SK-N-MC (cell line): Measurements from ENCODE around the gene HBG1.

Source experiments
- DNase-seq: peaks from one replicate; pipeline ENCODE4 v3.0.0-alpha.2; 2011; ENCODE audit warnings: low read depth, low spot score
- H3K27ac ChIP-seq: fragments of 200-600 bp; sonication (generic); 2 replicates; pipeline ENCODE4 v1.5.1; 2016; ENCODE audit warnings: mixed run types
- H3K36me3 ChIP-seq: fragments of 200-600 bp; sonication (generic); 2 replicates; pipeline ENCODE4 v1.6.1; 2017; ENCODE audit warnings: antibody characterized with exemption, low read length, mixed read lengths; ENCODE audit not compliant: insufficient read depth
- H3K4me3 ChIP-seq: fragments of 200-600 bp; sonication (generic); 2 replicates; pipeline ENCODE4 v1.5.1; 2016
- H3K9ac ChIP-seq: fragments of 200-600 bp; sonication (generic); 2 replicates; pipeline ENCODE4 v1.8.0; 2017; ENCODE audit warnings: mixed run types, mixed read lengths; ENCODE audit not compliant: insufficient read length
- H3K9me3 ChIP-seq: fragments of 200-600 bp; sonication (generic); 2 replicates; pipeline ENCODE4 v1.6.1; 2017; ENCODE audit warnings: low read depth, mild to moderate bottlenecking, antibody characterized with exemption, low read length, moderate library complexity, mixed read lengths
- EZH2 ChIP-seq: fragments of 200-600 bp; sonication (generic); IDR thresholded peaks from one replicate; pipeline ENCODE4 v1.6.1; 2017; ENCODE audit warnings: antibody characterized with exemption
- FOXP2 ChIP-seq: optimal IDR thresholded peaks from 2 replicates; pipeline ENCODE3; 2011; ENCODE audit warnings: mild to moderate bottlenecking, moderate library complexity; ENCODE audit not compliant: insufficient read depth; ENCODE audit errors: extremely low read length, control extremely low read depth
- POLR2AphosphoS5 ChIP-seq: IDR thresholded peaks from 2 replicates; pipeline ENCODE4 v1.6.1; 2012; ENCODE audit warnings: mild to moderate bottlenecking, low read depth, low read length, borderline replicate concordance

Gene HBG1

DNA sequence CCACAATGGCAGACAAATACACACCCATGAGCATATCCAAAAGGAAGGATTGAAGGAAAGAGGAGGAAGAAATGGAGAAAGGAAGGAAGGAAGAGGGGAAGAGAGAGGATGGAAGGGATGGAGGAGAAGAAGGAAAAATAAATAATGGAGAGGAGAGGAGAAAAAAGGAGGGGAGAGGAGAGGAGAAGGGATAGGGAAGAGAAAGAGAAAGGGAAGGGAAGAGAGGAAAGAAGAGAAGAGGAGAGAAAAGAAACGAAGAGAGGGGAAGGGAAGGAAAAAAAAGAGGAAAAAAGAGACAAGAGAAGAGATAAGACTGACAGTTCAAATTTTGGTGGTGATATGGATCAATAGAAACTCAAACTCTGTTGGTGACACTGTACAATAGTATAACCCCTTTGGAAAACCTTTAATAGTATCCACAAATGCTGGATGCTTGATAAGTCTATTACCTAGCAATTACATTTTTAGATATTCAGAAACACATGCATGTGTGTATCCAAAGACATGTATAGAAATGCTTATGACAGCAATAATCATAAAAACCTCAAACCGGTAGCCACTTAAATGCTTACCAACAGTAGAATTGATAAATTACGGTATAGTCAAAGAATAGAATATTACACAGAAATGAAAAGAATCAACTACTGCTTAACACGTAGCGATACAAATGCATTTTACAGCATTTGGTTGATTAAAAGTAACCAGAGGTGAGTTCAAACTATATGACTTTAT, 14.1 kb downstream of the HBG1 start:
- TF ChIP-seq POLR2AphosphoS5 (no peak), FOXP2 (no peak), EZH2 (no peak)
- no peak overlapping the region for H3K9ac ChIP-seq
- H3K27ac ChIP-seq = no peak overlapping the region
- no peak overlapping the region for H3K4me3 ChIP-seq
- H3K9me3 ChIP-seq = no peaks in the 10 kb centered on the region
- no peak for DNase-seq
- no peaks in the 10 kb centered on the region for H3K36me3 ChIP-seq

DNA sequence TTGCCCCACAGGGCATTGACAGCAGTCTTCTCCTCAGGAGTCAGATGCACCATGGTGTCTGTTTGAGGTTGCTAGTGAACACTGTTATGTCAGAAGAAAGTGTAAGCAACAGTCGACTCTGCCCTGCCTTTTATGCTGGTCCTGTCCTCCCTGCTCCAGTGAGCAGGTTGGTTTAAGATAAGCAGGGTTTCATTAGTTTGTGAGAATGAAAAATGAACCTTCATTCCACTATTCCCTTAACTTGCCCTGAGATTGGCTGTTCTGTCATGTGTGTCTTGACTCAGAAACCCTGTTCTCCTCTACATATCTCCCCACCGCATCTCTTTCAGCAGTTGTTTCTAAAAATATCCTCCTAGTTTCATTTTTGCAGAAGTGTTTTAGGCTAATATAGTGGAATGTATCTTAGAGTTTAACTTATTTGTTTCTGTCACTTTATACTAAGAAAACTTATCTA, 15.2 kb downstream of the HBG1 start, which contains the start of gene HBD:
Gene HBD (minus strand): TSS at position 103 of the 454 bp plus-strand sequence. CDS start 50 bp downstream, at position 53.
- H3K36me3 ChIP-seq = no peaks in the 10 kb centered on the region
- no peak for TF ChIP-seq FOXP2
- no peaks in the 10 kb centered on the region for H3K9me3 ChIP-seq
- no peak within 1 kb of the TSS for H3K27ac ChIP-seq
- H3K9ac ChIP-seq = no peak within 1 kb of the TSS
- no peak for DNase-seq
- no peak within 1 kb of the TSS for H3K4me3 ChIP-seq

- TF ChIP-seq FOXP2 (no peak), POLR2AphosphoS5 (no peak), EZH2 (no peak)
- no peak overlapping the region for H3K27ac ChIP-seq
- no peak overlapping the region for H3K4me3 ChIP-seq
- DNase-seq = no peak
- H3K9me3 ChIP-seq = no peaks in the 10 kb centered on the region
- no peak overlapping the region for H3K9ac ChIP-seq
- H3K36me3 ChIP-seq = no peaks in the 10 kb centered on the region
Measured at GRCh38 chr11:5233307-5233706, 16.4 kb downstream of the HBG1 start.

DNA sequence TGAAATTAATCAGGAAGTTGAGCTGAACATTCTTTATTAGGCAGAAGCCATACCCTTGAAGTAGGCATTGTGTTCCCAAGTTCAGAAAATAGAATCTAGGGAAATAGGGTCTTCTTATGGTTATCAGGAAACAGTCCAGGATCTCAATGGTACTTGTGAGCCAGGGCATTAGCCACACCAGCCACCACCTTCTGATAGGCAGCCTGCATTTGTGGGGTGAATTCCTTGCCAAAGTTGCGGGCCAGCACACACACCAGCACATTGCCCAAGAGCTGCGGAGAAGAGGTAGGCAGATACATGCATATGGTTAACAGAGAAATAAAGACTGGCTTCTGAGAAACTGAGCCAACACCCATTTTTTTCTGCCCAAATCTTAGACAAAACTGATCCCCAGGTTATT, 16.8 kb downstream of the HBG1 start:
- Histone ChIP-seq H3K27ac (no peak overlapping the region), H3K36me3 (no peaks in the 10 kb centered on the region), H3K4me3 (no peak overlapping the region), H3K9ac (no peak overlapping the region), H3K9me3 (no peaks in the 10 kb centered on the region)
- DNase-seq = no peak
- TF ChIP-seq FOXP2 = no peak
- no peak for TF ChIP-seq EZH2
- TF ChIP-seq POLR2AphosphoS5 = no peak

- no peak for DNase-seq
- Histone ChIP-seq H3K36me3 (no peaks in the 10 kb centered on the region), H3K27ac (no peak overlapping the region), H3K9me3 (no peaks in the 10 kb centered on the region), H3K9ac (no peak overlapping the region), H3K4me3 (no peak overlapping the region)
- no peak for TF ChIP-seq EZH2
- TF ChIP-seq FOXP2 = no peak
- TF ChIP-seq POLR2AphosphoS5 = no peak
Measured at GRCh38 chr11:5232176-5232575, 17.5 kb downstream of the HBG1 start.

GRCh38 chr11:5231111-5231510, 18.5 kb downstream of the HBG1 start:
- Histone ChIP-seq H3K36me3 (no peaks in the 10 kb centered on the region), H3K4me3 (no peak overlapping the region), H3K27ac (no peak overlapping the region), H3K9me3 (no peaks in the 10 kb centered on the region), H3K9ac (no peak overlapping the region)
- TF ChIP-seq EZH2 (no peak), FOXP2 (no peak), POLR2AphosphoS5 (no peak)
- no peak for DNase-seq

- H3K9me3 ChIP-seq = no peaks in the 10 kb centered on the region
- no peak overlapping the region for H3K9ac ChIP-seq
- no peaks in the 10 kb centered on the region for H3K36me3 ChIP-seq
- TF ChIP-seq EZH2 (no peak), POLR2AphosphoS5 (no peak)
- H3K4me3 ChIP-seq = no peak overlapping the region
- DNase-seq = no peak
- no peak overlapping the region for H3K27ac ChIP-seq
Measured at GRCh38 chr11:5230266-5230665, 19.4 kb downstream of the HBG1 start.

GRCh38 chr11:5229796-5230195, 19.9 kb downstream of the HBG1 start:
- H3K9ac ChIP-seq = no peak overlapping the region
- no peak overlapping the region for H3K27ac ChIP-seq
- H3K9me3 ChIP-seq = no peaks in the 10 kb centered on the region
- H3K36me3 ChIP-seq = no peaks in the 10 kb centered on the region
- TF ChIP-seq FOXP2 (no peak), POLR2AphosphoS5 (no peak), EZH2 (no peak)
- H3K4me3 ChIP-seq = no peak overlapping the region
- no peak for DNase-seq

DNA sequence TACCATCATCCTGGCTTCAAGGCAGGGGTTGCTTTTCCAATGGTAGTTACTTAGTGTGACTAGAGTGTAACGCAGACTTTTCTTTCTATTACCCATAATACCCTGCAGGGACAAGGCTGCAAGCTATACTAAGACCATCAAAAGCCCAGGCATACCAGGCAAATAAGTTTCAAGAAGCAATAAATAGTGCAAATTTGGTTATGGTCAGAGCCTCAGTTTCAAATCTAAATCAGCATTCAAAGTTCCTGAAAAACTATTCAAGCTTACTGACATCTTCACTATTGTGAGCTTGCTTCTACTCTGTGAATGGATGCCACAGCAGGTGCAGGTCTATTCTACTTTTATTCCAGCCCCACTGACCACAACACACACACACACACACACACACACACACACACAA, 20.3 kb downstream of the HBG1 start:
- no peak for DNase-seq
- Histone ChIP-seq H3K27ac (no peak overlapping the region), H3K9me3 (no peaks in the 10 kb centered on the region), H3K4me3 (no peak overlapping the region), H3K36me3 (no peaks in the 10 kb centered on the region), H3K9ac (no peak overlapping the region)
- no peak for TF ChIP-seq EZH2
- TF ChIP-seq POLR2AphosphoS5 = no peak
- no peak for TF ChIP-seq FOXP2
